ENCODE data around the gene GULP1.
"Not testable (repeated sequence)": the region's sequence is repeated elsewhere in the genome, so short reads cannot be mapped to it uniquely, and the experiment has no call there.

GULP1 gene

GRCh38 chr2:188604579-188604978 is 312.9 kb downstream of the GULP1 start:
- no peak for DNase-seq (ENCODE audit: low read depth)

DNA sequence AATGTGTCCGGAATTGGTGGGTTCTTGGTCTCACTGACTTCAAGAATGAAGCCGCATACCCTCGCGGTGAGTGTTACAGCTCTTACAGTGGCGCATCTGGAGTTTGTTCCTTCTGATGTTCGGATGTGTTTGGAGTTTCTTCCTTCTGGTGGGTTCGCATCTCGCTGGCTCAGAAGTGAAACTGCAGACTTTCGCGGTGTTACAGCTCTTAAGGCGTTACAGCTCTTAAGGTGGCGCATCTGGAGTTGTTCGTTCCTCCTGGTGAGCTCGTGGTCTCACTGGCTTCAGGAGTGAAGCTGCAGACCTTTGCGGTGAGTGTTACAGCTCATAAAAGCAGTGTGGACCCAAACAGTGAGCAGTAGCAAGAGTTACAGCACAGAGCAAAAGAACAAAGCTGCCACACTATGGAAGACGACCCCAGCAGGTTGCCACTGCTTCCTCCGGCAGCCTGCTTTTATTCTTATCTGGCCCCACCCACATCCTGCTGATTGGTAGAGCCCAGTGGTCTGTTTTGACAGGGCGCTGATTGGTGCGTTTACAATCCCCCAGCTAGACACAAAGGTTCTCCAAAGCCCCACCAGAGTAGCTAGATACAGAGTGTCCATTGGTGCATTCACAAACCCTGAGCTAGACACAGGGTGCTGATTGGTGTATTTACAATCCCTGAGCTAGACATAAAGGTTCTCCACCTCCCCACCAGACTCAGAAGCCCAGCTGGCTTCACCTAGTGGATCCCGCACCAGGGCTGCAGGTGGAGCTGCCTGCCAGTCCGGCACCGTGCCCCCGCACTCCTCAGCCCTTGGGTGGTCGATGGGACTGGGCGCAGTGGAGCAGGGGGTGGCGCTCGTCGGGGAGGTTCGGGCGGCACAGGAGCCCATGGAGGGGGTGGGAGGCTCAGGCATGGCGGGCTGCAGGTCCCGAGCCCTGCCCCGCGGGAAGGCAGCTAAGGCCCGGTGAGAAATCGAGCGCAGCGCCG is 314.2 kb downstream of the GULP1 start:
- DNase-seq (ENCODE audit: low read depth): not testable (repeated sequence)

GRCh38 chr2:188606596-188606995 is 314.9 kb downstream of the GULP1 start:
- not testable (repeated sequence) for DNase-seq (ENCODE audit: low read depth)

- DNase-seq (ENCODE audit: low read depth): no peak
These were observed 315.8 kb downstream of the GULP1 start for GRCh38 chr2:188607501-188607900.

DNA sequence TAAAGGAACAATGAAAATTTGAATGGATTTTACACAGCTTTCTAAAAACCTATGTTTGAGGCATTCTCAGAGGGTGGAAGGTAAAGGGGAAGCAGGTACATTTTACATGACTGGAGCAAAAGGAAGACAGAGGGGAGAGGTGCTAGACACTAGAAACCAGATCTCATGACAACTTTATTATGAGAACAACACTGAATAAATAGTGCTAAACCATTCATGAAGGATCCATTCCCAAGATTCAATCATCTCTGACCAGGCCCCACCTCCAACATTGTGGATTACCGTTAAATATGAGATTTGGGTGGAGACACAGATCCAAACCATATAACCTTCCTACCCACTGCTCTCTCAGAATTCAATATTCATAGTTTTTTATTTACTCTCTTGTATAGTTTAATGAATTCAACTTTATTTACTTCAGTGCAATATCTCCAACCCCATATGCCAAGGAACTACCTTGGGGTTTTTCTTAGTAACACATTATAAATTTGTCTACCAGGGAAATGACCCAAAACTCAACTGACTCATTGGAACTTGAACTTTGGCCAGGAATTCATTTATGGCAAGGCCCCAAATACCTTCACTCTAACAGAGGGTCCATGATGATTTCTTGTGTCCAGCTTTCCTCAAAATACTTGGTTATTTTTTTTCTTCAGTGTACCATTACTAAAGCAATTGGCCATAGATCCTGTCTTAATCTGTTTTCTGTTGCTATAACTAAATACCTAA is 317.8 kb downstream of the GULP1 start:
- no peak for DNase-seq (ENCODE audit: low read depth)

DNA sequence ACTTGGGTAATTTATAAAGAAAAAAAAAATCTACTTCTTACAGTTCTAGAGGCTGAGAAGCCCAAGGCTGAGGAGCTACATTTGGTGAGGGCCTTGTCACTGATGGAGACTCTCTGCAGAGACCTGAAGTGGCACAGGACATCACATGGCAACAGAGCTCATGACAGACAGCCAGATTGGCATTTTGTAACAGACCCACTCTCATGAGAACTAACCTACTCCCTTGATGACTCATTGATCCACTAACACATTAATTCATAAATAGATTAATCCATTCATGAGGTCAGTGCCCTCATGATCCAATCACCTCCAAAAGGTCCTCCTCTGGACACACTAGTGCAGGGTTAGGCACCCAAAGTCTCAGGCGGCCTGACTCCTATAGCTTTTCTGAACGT is 318.4 kb downstream of the GULP1 start:
- DNase-seq (ENCODE audit: low read depth): no peak

GRCh38 chr2:188610827-188611226 is 319.2 kb downstream of the GULP1 start:
- no peak for DNase-seq (ENCODE audit: low read depth)

DNA sequence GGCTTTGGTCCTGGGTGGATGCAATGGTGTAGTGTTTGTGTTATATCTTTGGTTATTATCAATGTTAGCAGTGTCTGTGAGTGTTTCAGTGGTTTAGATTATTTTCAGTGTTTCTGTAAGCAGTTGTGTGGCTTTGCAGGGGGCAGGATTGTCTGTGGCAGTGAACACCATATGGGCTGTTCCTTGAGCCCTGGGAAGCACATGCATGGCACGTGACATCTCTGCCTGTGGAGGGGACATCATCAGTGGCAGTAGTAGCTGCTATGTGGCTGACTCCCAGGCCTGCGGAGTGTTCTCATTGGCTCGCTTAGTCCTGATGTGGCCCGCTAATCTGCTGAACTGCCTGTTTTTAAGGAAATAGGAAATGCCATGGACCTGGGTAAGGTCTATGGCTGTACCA is 327.5 kb downstream of the GULP1 start:
- DNase-seq (ENCODE audit: low read depth): no peak

- DNase-seq (ENCODE audit: low read depth): no peak
These were observed 329.2 kb downstream of the GULP1 start for GRCh38 chr2:188620916-188621315.

DNA sequence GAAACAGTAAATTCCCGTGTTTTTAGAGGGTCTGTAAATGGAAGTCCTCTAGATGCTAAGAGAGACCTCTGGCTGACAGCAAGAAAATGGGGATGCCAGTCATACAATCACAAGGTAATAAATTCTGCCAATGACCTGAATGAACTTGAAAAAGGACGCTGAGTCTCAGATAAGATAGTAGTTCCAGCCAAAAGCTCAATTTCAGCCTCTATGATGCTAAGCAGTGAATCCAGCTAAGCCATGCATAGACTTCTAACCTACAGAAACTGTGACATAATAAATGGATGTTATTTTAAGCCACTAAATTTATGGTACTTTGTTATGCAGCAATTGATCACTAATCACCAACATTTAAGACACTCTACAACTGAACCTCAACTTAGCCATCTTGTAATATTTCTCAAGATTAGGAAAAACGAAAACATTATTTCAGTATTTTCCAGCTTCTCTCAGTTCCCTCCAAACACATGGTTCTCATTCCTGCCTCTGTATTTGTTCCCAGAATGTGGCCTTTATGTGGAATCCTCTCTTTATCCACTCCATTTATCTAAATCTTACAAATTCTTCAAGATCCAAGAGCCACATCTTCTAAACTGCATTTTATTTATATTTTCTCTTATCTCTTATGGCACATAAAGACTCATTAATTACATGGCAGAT is 331.1 kb downstream of the GULP1 start:
- no peak for DNase-seq (ENCODE audit: low read depth)

- DNase-seq (ENCODE audit: low read depth): peak; percentile 53
These were observed 332.4 kb downstream of the GULP1 start for GRCh38 chr2:188623995-188624643.

DNA sequence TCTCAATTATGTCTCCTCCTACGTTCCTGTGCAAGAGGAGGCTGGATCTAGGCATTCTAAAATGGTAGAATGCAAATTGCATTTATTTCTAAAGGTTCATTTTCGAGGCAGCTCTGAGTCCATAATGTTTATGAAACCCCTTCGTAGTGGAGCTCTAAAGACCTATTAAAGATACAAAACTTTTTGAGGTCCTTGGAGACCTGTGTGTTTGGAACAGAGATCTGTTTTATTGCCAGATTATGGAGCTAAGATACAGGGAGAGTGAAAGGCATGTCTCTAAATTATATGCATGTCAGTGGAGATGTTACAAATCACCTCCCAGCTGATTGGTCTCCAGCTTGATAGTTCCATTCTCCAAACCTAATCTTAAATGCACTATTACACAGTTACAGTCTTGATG is 335.8 kb downstream of the GULP1 start:
- DNase-seq (ENCODE audit: low read depth): no peak

GRCh38 chr2:188628989-188629752 is 337.5 kb downstream of the GULP1 start:
- peak; percentile 87 for DNase-seq (ENCODE audit: low read depth)

- DNase-seq (ENCODE audit: low read depth): peak; percentile 97
These were observed 338.3 kb downstream of the GULP1 start for GRCh38 chr2:188629753-188630527.

DNA sequence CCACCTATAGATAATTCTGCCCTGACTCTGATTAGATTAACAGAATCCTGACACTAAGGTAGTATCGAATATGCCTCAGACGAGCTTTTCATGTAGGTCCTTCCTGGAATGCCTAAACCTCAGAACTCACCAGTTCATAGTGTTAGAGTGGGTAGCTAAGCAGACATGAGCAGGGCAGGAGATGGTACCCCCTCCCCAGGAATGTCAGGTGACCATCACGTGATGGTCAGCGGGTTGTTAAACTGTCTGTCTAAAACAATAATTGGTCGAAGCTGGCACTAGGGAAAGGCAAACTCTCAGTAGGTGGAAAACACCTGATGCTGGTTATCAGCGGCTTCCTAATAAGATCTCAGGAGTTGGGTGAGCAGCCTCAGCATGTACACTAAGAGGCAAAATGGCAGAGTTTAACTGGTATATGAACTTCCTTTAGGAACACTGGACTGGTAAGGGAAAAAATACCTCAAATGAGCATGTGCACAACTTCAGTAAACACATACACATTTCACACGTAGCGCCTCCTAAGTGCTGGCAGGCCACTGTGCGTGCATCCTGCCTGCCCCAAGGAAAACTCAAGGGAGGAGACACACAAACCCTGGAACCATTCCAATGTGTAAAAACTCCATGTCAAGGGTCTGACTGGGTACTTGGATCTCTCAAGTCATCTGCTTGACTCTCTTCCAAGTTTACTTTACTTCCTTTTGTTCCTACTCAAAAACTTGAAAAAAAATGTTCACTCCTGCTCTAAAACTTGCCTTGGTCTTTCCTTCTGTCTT is 339.5 kb downstream of the GULP1 start:
- no peak for DNase-seq (ENCODE audit: low read depth)

- no peak for DNase-seq (ENCODE audit: low read depth)
These were observed 343.0 kb downstream of the GULP1 start for GRCh38 chr2:188634656-188635055.
